A673 (cell line): ENCODE results near the gene CLCNKB. TPM values are rescaled to one million over a fixed set of nuclear protein-coding genes. Genes with fewer than 3 reads are reported as not detected.
A peak's percentile ranks its signal among the peaks of the same experiment; 100 is the strongest.
"Not testable (repeated sequence)": the region's sequence is repeated elsewhere in the genome, so short reads cannot be mapped to it uniquely, and the experiment has no call there.

Experiments used
- BruUV-seq: library from RNA; stranded (reverse); fragments of 400-500 nt; replicated peaks from 2 replicates; lab custom pipeline; 2021; lab: Mats Ljungman, UMichigan
- CTCF ChIA-PET: fragments of 300-600 bp; sonication (Branson Sonifier 250); formaldehyde crosslinking; loops from one replicate; lab custom pipeline; 2022; ENCODE audit warnings: antibody characterized with exemption; lab: Charles Lee
- POLR2A ChIA-PET: fragments of 300-600 bp; sonication (Branson Sonifier 250); formaldehyde crosslinking; loops from one replicate; lab custom pipeline; 2022; ENCODE audit warnings: antibody characterized with exemption; ENCODE audit not compliant: low non-redundant PET; lab: Charles Lee
- DNase-seq: peaks from one replicate; pipeline ENCODE4 v3.0.0-alpha.2; 2015; ENCODE audit warnings: low spot score
- H3K27ac ChIP-seq: fragments of 200-600 bp; sonication (generic); 2 replicates; pipeline ENCODE4 v1.5.1; 2016; ENCODE audit warnings: mixed run types, low read depth, mild to moderate bottlenecking, mixed read lengths, antibody characterized with exemption, low read length; ENCODE audit not compliant: poor library complexity, severe bottlenecking
- H3K27me3 ChIP-seq: fragments of 200-600 bp; sonication (generic); replicated peaks from 2 replicates; pipeline ENCODE4 v1.6.1; 2017; ENCODE audit warnings: mixed run types, low read depth, mild to moderate bottlenecking, mixed read lengths, antibody characterized with exemption, low read length; ENCODE audit not compliant: insufficient read depth, poor library complexity
- H3K36me3 ChIP-seq: fragments of 200-600 bp; sonication (generic); 2 replicates; pipeline ENCODE4 v1.6.1; 2016; ENCODE audit warnings: mixed run types, mild to moderate bottlenecking, mixed read lengths, antibody characterized with exemption, low read length; ENCODE audit not compliant: insufficient read depth, poor library complexity, severe bottlenecking
- H3K4me1 ChIP-seq: fragments of 200-600 bp; sonication (generic); 2 replicates; pipeline ENCODE4 v1.6.1; 2017; ENCODE audit warnings: mixed run types, mild to moderate bottlenecking, mixed read lengths, antibody characterized with exemption, low read length; ENCODE audit not compliant: insufficient read depth, poor library complexity, severe bottlenecking
- H3K4me3 ChIP-seq: fragments of 200-600 bp; sonication (generic); 2 replicates; pipeline ENCODE4 v1.5.1; 2016; ENCODE audit warnings: low read depth, mixed run types, mild to moderate bottlenecking, mixed read lengths, low read length; ENCODE audit not compliant: poor library complexity, severe bottlenecking
- H3K9me3 ChIP-seq: fragments of 200-600 bp; sonication (generic); 2 replicates; pipeline ENCODE4 v1.6.1; 2016; ENCODE audit warnings: mixed run types, low read depth, mild to moderate bottlenecking, mixed read lengths, antibody characterized with exemption, low read length; ENCODE audit not compliant: poor library complexity, severe bottlenecking
- EZH2 ChIP-seq: fragments of 200-600 bp; sonication (generic); IDR thresholded peaks from 2 replicates; pipeline ENCODE4 v1.6.1; 2017; ENCODE audit warnings: borderline replicate concordance, low read depth, mild to moderate bottlenecking, mixed read lengths, antibody characterized with exemption, low read length; ENCODE audit not compliant: poor library complexity, severe bottlenecking
- intact Hi-C: fragments of 100-400 bp; cut with micrococcal nuclease; formaldehyde crosslinking; loops from one replicate; pipeline ENCODE4 v1.10.0; 2022; ENCODE audit not compliant: unreplicated experiment
- total RNA-seq: library from RNA; stranded (reverse); gene quantifications from 2 replicates; pipeline ENCODE4 v1.2.3, GENCODE V29; 2021
- TF ChIP-seq, protein P1 (sequence below): fragments of 300-800, 200-600 bp; sonication (generic); conservative IDR thresholded peaks from 2 replicates; pipeline ENCODE4 v1.5.1; 2017; ENCODE audit warnings: low read depth, mild to moderate bottlenecking, antibody characterized with exemption, low read length, moderate library complexity, mixed read lengths

Gene CLCNKB
- total RNA-seq, 1 experiment from 2014 or later = 0.13 TPM

DNA sequence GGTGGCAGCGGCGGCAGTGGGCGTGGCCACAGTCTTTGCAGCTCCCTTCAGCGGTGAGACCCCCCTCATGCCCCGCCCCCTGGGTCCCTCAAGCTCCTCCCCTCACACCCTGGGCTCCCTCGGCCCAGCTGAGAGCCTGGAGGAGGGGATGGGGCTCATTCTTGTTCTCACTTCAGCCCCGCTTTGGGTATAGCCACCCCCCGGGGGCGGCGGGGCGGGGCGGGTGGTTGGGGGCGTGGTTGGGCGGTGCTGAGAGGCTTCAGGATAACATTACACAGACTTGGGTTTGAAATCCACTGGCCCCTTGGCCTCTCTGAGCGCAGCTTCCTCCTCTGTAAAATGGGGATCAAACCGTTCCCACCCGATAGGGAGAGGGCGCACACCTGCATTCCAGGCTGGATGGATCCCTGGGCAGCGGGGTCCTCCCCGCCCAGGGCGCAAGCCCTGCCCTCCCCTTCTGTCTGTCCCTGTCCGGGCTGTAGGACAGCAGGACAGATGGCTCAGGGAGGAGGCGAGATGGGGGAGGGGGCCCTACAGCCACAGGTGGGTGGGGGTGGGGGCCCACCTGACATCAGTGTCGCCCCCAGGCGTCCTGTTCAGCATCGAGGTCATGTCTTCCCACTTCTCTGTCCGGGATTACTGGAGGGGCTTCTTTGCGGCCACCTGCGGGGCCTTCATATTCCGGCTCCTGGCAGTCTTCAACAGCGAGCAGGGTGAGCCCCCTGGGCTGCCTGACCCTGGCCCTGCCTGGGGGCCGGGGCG, 16.7 kb upstream of the CLCNKB start:
- ChIA-PET POLR2A (no interaction called here), CTCF (no interaction called here)
- TF ChIP-seq, protein P1, sequence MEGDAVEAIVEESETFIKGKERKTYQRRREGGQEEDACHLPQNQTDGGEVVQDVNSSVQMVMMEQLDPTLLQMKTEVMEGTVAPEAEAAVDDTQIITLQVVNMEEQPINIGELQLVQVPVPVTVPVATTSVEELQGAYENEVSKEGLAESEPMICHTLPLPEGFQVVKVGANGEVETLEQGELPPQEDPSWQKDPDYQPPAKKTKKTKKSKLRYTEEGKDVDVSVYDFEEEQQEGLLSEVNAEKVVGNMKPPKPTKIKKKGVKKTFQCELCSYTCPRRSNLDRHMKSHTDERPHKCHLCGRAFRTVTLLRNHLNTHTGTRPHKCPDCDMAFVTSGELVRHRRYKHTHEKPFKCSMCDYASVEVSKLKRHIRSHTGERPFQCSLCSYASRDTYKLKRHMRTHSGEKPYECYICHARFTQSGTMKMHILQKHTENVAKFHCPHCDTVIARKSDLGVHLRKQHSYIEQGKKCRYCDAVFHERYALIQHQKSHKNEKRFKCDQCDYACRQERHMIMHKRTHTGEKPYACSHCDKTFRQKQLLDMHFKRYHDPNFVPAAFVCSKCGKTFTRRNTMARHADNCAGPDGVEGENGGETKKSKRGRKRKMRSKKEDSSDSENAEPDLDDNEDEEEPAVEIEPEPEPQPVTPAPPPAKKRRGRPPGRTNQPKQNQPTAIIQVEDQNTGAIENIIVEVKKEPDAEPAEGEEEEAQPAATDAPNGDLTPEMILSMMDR = no peak
- no peak for TF ChIP-seq EZH2
- no peaks in the 10 kb centered on the region for H3K27me3 ChIP-seq
- H3K9me3 ChIP-seq = no peaks in the 10 kb centered on the region
- peak overlapping the region; percentile 28 for H3K4me3 ChIP-seq
- DNase-seq = peak; percentile 91
- H3K27ac ChIP-seq = no peak overlapping the region
- intact Hi-C loops = no loop called here
- BruUV-seq = no TSS peak
- H3K36me3 ChIP-seq = no peaks in the 10 kb centered on the region
- H3K4me1 ChIP-seq = peaks cover 7% of the 10 kb centered on the region

DNA sequence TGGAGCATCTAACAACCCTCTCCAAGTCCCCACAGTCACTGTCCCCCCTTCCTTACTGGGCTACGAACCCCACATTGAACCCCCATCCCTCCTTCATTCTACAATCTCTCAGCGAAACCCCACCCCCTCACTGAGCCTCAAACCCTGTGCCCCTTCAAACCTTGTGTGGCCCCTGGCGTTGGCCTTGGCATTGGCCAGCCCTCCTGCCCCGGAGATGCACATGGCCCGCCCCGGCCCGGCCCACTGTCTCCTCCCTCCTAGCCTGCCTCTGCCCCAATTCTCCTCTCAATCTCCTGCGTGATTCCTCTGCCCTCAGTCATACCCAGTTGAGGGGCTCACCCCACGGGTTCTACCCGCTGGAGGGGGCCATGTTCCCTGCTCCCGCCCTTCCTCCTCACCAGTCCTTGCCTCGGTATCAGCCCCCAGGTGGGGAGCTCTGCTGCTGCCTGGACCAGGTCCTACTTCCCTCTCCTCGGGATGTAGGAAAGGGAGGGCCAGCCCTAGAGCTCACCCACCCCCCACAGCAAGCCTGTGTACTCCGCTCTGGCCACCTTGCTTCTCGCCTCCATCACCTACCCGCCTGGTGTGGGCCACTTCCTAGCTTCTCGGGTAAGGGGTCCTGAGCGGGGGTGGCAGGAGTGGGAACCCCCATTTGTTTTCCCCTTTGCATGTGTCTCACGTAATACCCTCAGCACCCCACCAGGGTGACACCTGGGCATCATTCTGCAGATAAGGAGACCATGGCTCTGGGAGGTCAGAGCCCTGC, 15.2 kb upstream of the CLCNKB start:
- no TSS peak for BruUV-seq
- Histone ChIP-seq H3K36me3 (no peaks in the 10 kb centered on the region), H3K4me3 (no peak overlapping the region), H3K27me3 (no peaks in the 10 kb centered on the region), H3K4me1 (peaks cover 7% of the 10 kb centered on the region), H3K9me3 (no peaks in the 10 kb centered on the region), H3K27ac (no peak overlapping the region)
- ChIA-PET CTCF (no interaction called here), POLR2A (no interaction called here)
- TF ChIP-seq EZH2 = no peak
- TF ChIP-seq, protein P1 = no peak
- intact Hi-C loops = no loop called here
- no peak for DNase-seq

DNA sequence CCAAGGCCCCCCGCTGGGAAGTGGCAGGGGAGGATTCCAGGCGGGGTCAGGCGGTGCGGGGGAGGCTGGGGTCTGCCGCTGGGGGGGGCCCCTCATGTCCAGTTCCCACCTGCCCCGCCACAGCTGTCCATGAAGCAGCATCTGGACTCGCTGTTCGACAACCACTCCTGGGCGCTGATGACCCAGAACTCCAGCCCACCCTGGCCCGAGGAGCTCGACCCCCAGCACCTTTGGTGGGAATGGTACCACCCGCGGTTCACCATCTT, 14.6 kb upstream of the CLCNKB start:
- CTCF ChIA-PET, POLR2A ChIA-PET, H3K36me3 ChIP-seq, BruUV-seq, H3K4me1 ChIP-seq, H3K4me3 ChIP-seq, H3K27ac ChIP-seq, H3K27me3 ChIP-seq, H3K9me3 ChIP-seq, intact Hi-C loops, DNase-seq: not testable (repeated sequence)
